HEK293 (cell line): ENCODE measurements around the gene TAPBP.

ENCODE experiments used
- KLF10 ChIP-seq: fragments of 450-650 bp; IDR thresholded peaks from 2 replicates; pipeline ENCODE4 v1.5.1; 2018; ENCODE audit warnings: missing biosample characterization, mild to moderate bottlenecking, missing genetic modification characterization
- KLF16 ChIP-seq: fragments of 450-650 bp; formaldehyde crosslinking; IDR thresholded peaks from 2 replicates; pipeline ENCODE4 v1.5.1; 2017; ENCODE audit warnings: missing biosample characterization, missing genetic modification characterization
- MEIS1 ChIP-seq: sonication (generic); formaldehyde crosslinking; IDR thresholded peaks from 2 replicates; pipeline ENCODE4 v1.8.1; 2022; ENCODE audit warnings: missing genetic modification reagents, mild to moderate bottlenecking, borderline replicate concordance
- RBAK ChIP-seq: fragments of 450-650 bp; formaldehyde crosslinking; IDR thresholded peaks from 2 replicates; pipeline ENCODE4 v1.5.1; 2016; ENCODE audit warnings: missing biosample characterization, missing genetic modification characterization
- TRIM28 ChIP-seq: IDR thresholded peaks from 2 replicates; pipeline ENCODE4 v1.6.1; 2011; ENCODE audit warnings: low read length, control low read depth, borderline replicate concordance
- WT1 ChIP-seq: fragments of 450-650 bp; formaldehyde crosslinking; IDR thresholded peaks from 2 replicates; pipeline ENCODE4 v1.5.1; 2016; ENCODE audit warnings: missing biosample characterization, missing genetic modification characterization
- YY2 ChIP-seq: fragments of 450-650 bp; formaldehyde crosslinking; IDR thresholded peaks from 2 replicates; pipeline ENCODE4 v1.5.1; 2016; ENCODE audit warnings: missing biosample characterization, missing genetic modification characterization
- ZBTB1 ChIP-seq: fragments of 450-650 bp; formaldehyde crosslinking; IDR thresholded peaks from 2 replicates; pipeline ENCODE4 v1.5.1; 2016; ENCODE audit warnings: missing biosample characterization, missing genetic modification characterization
- ZBTB21 ChIP-seq: fragments of 450-650 bp; formaldehyde crosslinking; IDR thresholded peaks from 2 replicates; pipeline ENCODE4 v1.5.1; 2017; ENCODE audit warnings: missing biosample characterization, missing genetic modification characterization
- ZNF114 ChIP-seq: fragments of 450-650 bp; formaldehyde crosslinking; IDR thresholded peaks from 2 replicates; pipeline ENCODE4 v1.5.0; 2017; ENCODE audit warnings: missing biosample characterization, missing genetic modification characterization
- ZNF133 ChIP-seq: fragments of 450-650 bp; formaldehyde crosslinking; IDR thresholded peaks from 2 replicates; pipeline ENCODE4 v1.5.1; 2016; ENCODE audit warnings: missing biosample characterization, missing genetic modification characterization
- ZNF16 ChIP-seq: fragments of 450-650 bp; formaldehyde crosslinking; IDR thresholded peaks from 2 replicates; pipeline ENCODE4 v1.5.1; 2016; ENCODE audit warnings: low read depth, missing biosample characterization, missing genetic modification characterization
- ZNF404 ChIP-seq: fragments of 450-650 bp; formaldehyde crosslinking; IDR thresholded peaks from 2 replicates; pipeline ENCODE4 v1.5.1; 2017; ENCODE audit warnings: missing biosample characterization, missing genetic modification characterization
- ZNF423 ChIP-seq: fragments of 450-650 bp; formaldehyde crosslinking; IDR thresholded peaks from 2 replicates; pipeline ENCODE4 v1.5.1; 2016; ENCODE audit warnings: missing biosample characterization, missing genetic modification characterization
- ZNF585B ChIP-seq: fragments of 450-650 bp; formaldehyde crosslinking; IDR thresholded peaks from 2 replicates; pipeline ENCODE4 v1.5.1; 2016; ENCODE audit warnings: missing biosample characterization, missing genetic modification characterization
- ZNF843 ChIP-seq: fragments of 450-650 bp; formaldehyde crosslinking; IDR thresholded peaks from 2 replicates; pipeline ENCODE4 v1.5.1; 2016; ENCODE audit warnings: missing biosample characterization, missing genetic modification characterization
- ZXDB ChIP-seq: fragments of 450-650 bp; formaldehyde crosslinking; IDR thresholded peaks from 2 replicates; pipeline ENCODE4 v1.5.1; 2016; ENCODE audit warnings: missing biosample characterization, missing genetic modification characterization
- TF ChIP-seq, protein P1 (sequence below): fragments of 450-650 bp; formaldehyde crosslinking; IDR thresholded peaks from 2 replicates; pipeline ENCODE4 v1.5.1; 2016; ENCODE audit warnings: missing biosample characterization, missing genetic modification characterization
- TF ChIP-seq, protein P2 (sequence below): fragments of 450-650 bp; formaldehyde crosslinking; IDR thresholded peaks from 2 replicates; pipeline ENCODE4 v1.5.1; 2017; ENCODE audit warnings: missing biosample characterization, missing genetic modification characterization
- TF ChIP-seq, protein P3 (sequence below): fragments of 450-650 bp; formaldehyde crosslinking; IDR thresholded peaks from 2 replicates; pipeline ENCODE4 v1.5.1; 2016; ENCODE audit warnings: missing biosample characterization, missing genetic modification characterization
- TF ChIP-seq, protein P4 (sequence below): IDR thresholded peaks from 2 replicates; pipeline ENCODE4 v1.6.1; 2011; ENCODE audit warnings: mild to moderate bottlenecking, low read depth, low read length, borderline replicate concordance
- TF ChIP-seq, protein P5 (sequence below): fragments of 450-650 bp; formaldehyde crosslinking; conservative IDR thresholded peaks from 2 replicates; pipeline ENCODE4 v1.5.1; 2016; ENCODE audit warnings: low read depth, missing biosample characterization, missing genetic modification characterization
- TF ChIP-seq, protein P6 (sequence below): fragments of 450-650 bp; formaldehyde crosslinking; IDR thresholded peaks from 2 replicates; pipeline ENCODE4 v1.5.1; 2016; ENCODE audit warnings: missing biosample characterization, missing genetic modification characterization
- TF ChIP-seq, protein P7 (sequence below): fragments of 450-650 bp; formaldehyde crosslinking; IDR thresholded peaks from 2 replicates; pipeline ENCODE4 v1.5.1; 2017; ENCODE audit warnings: missing biosample characterization, mild to moderate bottlenecking, missing genetic modification characterization, moderate library complexity

The TAPBP gene

DNA sequence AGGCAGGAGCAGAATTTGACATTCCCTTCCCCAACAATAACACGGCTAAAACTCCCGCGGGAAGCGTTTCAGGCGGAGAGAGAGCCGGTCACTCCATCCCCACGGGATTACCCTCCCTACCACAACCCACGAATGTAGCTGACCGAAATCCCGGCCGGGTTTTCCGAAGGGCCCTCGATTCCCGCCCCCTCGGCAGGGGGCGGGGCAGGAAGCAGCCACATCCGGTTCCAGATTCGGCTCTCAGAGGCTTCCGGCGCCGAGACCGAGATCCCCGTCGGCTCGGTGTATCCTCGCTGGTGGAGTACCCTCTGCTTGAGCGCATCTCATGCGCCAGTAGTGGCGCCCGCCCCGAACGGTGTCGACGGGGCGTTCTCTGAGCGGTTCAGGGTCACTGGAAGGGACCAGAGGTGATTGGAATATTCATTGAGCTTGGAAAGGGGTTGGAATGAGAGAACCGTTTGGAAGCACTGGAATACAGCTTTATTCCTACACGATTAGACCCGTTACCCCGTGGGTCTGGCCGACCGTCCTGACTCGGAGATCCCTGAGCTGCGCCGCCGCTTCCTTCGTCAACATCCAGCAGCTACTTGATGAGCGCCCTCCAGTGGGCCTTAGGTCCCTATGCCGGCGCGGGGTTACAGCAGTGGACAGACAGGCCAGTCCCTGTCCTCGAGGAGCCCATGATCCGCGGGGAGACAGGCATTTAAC is 14.5 kb downstream of the TAPBP start (continued):
- TF ChIP-seq MEIS1 (CRISPR knock-in tag) (no peak), ZXDB (tag by site-specific recombination) (peak; percentile 85), WT1 (tag by site-specific recombination) (peak; percentile 60; the same call in 1 of the 2 replicates), ZNF585B (tag by site-specific recombination) (no peak; the same call in 1 of the 2 replicates), TRIM28 (peak; percentile 81), KLF10 (tag by site-specific recombination) (peak; percentile 95), ZNF843 (tag by site-specific recombination) (0 out of 2 replicates have a peak, but pooled peaks have one; percentile 36), ZNF404 (no peak), KLF16 (tag by site-specific recombination) (peak; percentile 64), ZNF133 (no peak), ZNF423 (tag by site-specific recombination) (peak; percentile 79), YY2 (tag by site-specific recombination) (no peak), ZNF16 (tag by site-specific recombination) (0 out of 2 replicates have a peak, but pooled peaks have one; percentile 15), RBAK (tag by site-specific recombination) (no peak), ZBTB1 (tag by site-specific recombination) (no peak), ZBTB21 (tag by site-specific recombination) (peak; percentile 9; the same call in 1 of the 2 replicates), ZNF114 (no peak)
- TF ChIP-seq, protein P1, sequence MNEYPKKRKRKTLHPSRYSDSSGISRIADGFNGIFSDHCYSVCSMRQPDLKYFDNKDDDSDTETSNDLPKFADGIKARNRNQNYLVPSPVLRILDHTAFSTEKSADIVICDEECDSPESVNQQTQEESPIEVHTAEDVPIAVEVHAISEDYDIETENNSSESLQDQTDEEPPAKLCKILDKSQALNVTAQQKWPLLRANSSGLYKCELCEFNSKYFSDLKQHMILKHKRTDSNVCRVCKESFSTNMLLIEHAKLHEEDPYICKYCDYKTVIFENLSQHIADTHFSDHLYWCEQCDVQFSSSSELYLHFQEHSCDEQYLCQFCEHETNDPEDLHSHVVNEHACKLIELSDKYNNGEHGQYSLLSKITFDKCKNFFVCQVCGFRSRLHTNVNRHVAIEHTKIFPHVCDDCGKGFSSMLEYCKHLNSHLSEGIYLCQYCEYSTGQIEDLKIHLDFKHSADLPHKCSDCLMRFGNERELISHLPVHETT (tag by site-specific recombination), result peak; percentile 72
- TF ChIP-seq, protein P2, sequence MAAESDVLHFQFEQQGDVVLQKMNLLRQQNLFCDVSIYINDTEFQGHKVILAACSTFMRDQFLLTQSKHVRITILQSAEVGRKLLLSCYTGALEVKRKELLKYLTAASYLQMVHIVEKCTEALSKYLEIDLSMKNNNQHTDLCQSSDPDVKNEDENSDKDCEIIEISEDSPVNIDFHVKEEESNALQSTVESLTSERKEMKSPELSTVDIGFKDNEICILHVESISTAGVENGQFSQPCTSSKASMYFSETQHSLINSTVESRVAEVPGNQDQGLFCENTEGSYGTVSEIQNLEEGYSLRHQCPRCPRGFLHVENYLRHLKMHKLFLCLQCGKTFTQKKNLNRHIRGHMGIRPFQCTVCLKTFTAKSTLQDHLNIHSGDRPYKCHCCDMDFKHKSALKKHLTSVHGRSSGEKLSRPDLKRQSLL (tag by site-specific recombination), result 0 out of 2 replicates have a peak, but pooled peaks have one; percentile 43
- TF ChIP-seq, protein P3, sequence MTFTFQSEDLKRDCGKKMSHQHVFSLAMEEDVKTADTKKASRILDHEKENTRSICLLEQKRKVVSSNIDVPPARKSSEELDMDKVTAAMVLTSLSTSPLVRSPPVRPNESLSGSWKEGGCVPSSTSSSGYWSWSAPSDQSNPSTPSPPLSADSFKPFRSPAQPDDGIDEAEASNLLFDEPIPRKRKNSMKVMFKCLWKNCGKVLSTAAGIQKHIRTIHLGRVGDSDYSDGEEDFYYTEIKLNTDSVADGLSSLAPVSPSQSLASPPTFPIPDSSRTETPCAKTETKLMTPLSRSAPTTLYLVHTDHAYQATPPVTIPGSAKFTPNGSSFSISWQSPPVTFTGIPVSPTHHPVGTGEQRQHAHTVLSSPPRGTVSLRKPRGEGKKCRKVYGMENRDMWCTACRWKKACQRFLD (tag by site-specific recombination), result no peak
- TF ChIP-seq, protein P4, sequence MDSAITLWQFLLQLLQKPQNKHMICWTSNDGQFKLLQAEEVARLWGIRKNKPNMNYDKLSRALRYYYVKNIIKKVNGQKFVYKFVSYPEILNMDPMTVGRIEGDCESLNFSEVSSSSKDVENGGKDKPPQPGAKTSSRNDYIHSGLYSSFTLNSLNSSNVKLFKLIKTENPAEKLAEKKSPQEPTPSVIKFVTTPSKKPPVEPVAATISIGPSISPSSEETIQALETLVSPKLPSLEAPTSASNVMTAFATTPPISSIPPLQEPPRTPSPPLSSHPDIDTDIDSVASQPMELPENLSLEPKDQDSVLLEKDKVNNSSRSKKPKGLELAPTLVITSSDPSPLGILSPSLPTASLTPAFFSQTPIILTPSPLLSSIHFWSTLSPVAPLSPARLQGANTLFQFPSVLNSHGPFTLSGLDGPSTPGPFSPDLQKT, result peak; percentile 94
- TF ChIP-seq, protein P5, sequence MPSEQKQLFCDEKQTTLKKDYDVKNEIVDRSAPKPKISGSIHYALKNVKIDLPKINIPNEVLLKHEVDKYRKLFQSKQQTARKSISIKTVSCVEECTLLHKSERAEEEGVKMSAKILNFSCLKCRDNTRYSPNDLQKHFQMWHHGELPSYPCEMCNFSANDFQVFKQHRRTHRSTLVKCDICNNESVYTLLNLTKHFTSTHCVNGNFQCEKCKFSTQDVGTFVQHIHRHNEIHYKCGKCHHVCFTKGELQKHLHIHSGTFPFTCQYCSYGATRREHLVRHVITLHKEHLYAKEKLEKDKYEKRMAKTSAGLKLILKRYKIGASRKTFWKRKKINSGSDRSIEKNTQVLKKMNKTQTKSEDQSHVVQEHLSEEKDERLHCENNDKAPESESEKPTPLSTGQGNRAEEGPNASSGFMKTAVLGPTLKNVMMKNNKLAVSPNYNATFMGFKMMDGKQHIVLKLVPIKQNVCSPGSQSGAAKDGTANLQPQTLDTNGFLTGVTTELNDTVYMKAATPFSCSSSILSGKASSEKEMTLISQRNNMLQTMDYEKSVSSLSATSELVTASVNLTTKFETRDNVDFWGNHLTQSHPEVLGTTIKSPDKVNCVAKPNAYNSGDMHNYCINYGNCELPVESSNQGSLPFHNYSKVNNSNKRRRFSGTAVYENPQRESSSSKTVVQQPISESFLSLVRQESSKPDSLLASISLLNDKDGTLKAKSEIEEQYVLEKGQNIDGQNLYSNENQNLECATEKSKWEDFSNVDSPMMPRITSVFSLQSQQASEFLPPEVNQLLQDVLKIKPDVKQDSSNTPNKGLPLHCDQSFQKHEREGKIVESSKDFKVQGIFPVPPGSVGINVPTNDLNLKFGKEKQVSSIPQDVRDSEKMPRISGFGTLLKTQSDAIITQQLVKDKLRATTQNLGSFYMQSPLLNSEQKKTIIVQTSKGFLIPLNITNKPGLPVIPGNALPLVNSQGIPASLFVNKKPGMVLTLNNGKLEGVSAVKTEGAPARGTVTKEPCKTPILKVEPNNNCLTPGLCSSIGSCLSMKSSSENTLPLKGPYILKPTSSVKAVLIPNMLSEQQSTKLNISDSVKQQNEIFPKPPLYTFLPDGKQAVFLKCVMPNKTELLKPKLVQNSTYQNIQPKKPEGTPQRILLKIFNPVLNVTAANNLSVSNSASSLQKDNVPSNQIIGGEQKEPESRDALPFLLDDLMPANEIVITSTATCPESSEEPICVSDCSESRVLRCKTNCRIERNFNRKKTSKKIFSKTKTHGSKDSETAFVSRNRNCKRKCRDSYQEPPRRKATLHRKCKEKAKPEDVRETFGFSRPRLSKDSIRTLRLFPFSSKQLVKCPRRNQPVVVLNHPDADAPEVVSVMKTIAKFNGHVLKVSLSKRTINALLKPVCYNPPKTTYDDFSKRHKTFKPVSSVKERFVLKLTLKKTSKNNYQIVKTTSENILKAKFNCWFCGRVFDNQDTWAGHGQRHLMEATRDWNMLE, result peak; percentile 65
- TF ChIP-seq, protein P6, sequence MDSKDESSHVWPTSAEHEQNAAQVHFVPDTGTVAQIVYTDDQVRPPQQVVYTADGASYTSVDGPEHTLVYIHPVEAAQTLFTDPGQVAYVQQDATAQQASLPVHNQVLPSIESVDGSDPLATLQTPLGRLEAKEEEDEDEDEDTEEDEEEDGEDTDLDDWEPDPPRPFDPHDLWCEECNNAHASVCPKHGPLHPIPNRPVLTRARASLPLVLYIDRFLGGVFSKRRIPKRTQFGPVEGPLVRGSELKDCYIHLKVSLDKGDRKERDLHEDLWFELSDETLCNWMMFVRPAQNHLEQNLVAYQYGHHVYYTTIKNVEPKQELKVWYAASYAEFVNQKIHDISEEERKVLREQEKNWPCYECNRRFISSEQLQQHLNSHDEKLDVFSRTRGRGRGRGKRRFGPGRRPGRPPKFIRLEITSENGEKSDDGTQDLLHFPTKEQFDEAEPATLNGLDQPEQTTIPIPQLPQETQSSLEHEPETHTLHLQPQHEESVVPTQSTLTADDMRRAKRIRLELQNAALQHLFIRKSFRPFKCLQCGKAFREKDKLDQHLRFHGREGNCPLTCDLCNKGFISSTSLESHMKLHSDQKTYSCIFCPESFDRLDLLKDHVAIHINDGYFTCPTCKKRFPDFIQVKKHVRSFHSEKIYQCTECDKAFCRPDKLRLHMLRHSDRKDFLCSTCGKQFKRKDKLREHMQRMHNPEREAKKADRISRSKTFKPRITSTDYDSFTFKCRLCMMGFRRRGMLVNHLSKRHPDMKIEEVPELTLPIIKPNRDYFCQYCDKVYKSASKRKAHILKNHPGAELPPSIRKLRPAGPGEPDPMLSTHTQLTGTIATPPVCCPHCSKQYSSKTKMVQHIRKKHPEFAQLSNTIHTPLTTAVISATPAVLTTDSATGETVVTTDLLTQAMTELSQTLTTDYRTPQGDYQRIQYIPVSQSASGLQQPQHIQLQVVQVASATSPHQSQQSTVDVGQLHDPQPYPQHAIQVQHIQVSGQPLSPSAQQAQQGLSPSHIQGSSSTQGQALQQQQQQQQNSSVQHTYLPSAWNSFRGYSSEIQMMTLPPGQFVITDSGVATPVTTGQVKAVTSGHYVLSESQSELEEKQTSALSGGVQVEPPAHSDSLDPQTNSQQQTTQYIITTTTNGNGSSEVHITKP, result peak; percentile 6
- TF ChIP-seq, protein P7, sequence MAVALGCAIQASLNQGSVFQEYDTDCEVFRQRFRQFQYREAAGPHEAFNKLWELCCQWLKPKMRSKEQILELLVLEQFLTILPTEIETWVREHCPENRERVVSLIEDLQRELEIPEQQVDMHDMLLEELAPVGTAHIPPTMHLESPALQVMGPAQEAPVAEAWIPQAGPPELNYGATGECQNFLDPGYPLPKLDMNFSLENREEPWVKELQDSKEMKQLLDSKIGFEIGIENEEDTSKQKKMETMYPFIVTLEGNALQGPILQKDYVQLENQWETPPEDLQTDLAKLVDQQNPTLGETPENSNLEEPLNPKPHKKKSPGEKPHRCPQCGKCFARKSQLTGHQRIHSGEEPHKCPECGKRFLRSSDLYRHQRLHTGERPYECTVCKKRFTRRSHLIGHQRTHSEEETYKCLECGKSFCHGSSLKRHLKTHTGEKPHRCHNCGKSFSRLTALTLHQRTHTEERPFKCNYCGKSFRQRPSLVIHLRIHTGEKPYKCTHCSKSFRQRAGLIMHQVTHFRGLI (tag by site-specific recombination), result peak; percentile 20; the same call in 1 of the 2 replicates
